ENCODE results near the gene NOM1. TPM values are rescaled to one million over a fixed set of nuclear protein-coding genes. Genes with fewer than 3 reads are reported as not detected.

The NOM1 gene
- total and polyA plus RNA-seq, 2 experiments from 2014 or later: 17.7 to 36.5 TPM

DNA sequence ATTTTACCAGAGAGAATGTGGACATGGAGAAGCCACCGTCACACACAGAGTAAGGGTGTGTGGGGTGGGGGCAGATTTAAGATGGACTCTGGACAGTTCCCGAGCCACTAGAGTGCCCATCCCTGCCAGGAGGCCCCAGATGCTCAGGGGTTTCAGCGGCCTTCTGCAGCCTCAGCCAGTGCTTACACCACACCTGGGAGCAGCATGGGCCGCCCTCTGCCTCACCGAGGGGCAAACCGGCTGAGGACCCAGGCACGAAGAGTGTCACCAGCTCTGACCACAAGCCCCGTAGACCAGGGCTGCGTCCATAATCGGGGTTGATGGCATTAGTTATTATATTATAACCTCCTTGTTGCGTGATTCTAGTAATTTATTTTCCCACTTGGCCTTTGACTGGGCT is 67.6 kb downstream of the NOM1 start (continued):
- TF ChIP-seq EZH2 (IDR thresholded peaks at IDR 0.05; ENCODE audit: low read depth, unreplicated experiment) (peak; percentile 5), NANOG (IDR thresholded peaks at IDR 0.05; ENCODE audit: borderline replicate concordance) (no peak), ZNF331 (CRISPR knock-in tag; IDR thresholded peaks at IDR 0.05; ENCODE audit: low read depth) (no peak)

- Histone ChIP-seq H3F3A (replicated peaks; ENCODE audit: low read depth) (peaks cover 40% of the 10 kb centered on the region), H2AFZ (no peak overlapping the region; the same call in 1 of the 2 replicates), H3K4me1 (ENCODE audit: insufficient read depth) (peaks cover 79% of the 10 kb centered on the region), H3K36me3 (ENCODE audit: insufficient read depth) (no peaks in the 10 kb centered on the region), H3K27me3 (ENCODE audit: insufficient read depth) (peaks cover 100% of the 10 kb centered on the region), H3K27ac (ENCODE audit: low read depth) (no peak overlapping the region), H3K4me2 (peak overlapping the region; percentile 70), H4K20me1 (replicated peaks; ENCODE audit: insufficient read depth) (peaks cover 21% of the 10 kb centered on the region), H3K79me2 (replicated peaks; ENCODE audit: insufficient read depth) (no peaks in the 10 kb centered on the region), H3K4me3 (peak overlapping the region; percentile 49), H3K9me2 (ENCODE audit: insufficient read depth) (no peaks in the 10 kb centered on the region)
- peaks cover 60% of the 10 kb centered on the region for H3K4me1 Mint-ChIP-seq
- H3K36me3 Mint-ChIP-seq (ENCODE audit: low read depth): no peaks in the 10 kb centered on the region
- no peak overlapping the region for H3K27ac Mint-ChIP-seq
- H3K27me3 Mint-ChIP-seq (ENCODE audit: insufficient read depth, low read depth, poor library complexity): peaks cover 98% of the 10 kb centered on the region
- peak; percentile 42 for DNase-seq (ENCODE audit: low spot score)
- peak; percentile 71 for TF ChIP-seq EZH2 (IDR thresholded peaks at IDR 0.05; ENCODE audit: low read depth, unreplicated experiment)
- TF ChIP-seq JUNB (IDR thresholded peaks at IDR 0.05; ENCODE audit: unreplicated experiment): no peak
- H3K9me3 Mint-ChIP-seq: peaks cover 5% of the 10 kb centered on the region; the same call in 1 of the 3 replicates
- H3K4me3 Mint-ChIP-seq: peak overlapping the region; percentile 17; the same call in 1 of the 3 replicates
- peak; percentile 1; the same call in 1 of the 3 replicates for ATAC-seq
These were observed 68.3 kb downstream of the NOM1 start for GRCh38 chr7:157017603-157018327.

DNA sequence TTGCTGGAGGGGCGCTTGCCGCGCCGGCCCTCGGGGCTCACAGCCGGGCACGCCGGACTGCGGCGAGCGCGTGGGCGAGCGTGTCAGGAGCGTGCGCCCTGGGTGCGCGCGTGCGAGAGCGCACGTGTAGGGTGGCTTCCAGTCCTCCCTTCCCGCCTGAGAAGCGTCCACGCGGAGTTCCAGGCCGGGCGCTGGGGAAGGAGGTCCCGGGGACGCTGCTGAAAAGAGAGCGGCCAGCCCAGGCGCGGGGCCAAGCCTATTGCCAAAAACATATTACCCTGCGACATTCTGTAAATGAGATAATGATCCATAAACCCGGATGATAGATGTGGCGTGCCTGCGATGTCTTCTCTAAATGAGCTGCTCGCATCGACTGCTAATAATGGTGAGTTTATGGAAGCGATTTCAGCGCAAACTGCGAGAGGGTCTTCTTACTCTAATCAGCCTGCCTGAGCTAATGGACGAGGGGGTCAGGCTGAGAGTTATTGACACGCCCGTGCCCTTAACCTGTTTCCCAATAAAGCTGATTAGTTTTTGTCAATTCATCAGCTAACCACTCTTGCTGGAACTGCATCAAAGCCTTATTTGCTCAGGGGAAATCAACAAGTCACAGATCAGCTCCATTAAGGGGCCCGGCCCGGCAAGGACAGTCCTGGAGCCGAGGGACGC is 69.0 kb downstream of the NOM1 start:
- peaks cover 98% of the 10 kb centered on the region for H3K27me3 Mint-ChIP-seq (ENCODE audit: insufficient read depth, low read depth, poor library complexity)
- Histone ChIP-seq H3K4me2 (peak overlapping the region; percentile 70), H2AFZ (no peak overlapping the region), H3K4me3 (peak overlapping the region; percentile 49), H3K4me1 (ENCODE audit: insufficient read depth) (peaks cover 79% of the 10 kb centered on the region), H3K36me3 (ENCODE audit: insufficient read depth) (no peaks in the 10 kb centered on the region), H3K79me2 (replicated peaks; ENCODE audit: insufficient read depth) (no peaks in the 10 kb centered on the region), H4K20me1 (replicated peaks; ENCODE audit: insufficient read depth) (peaks cover 27% of the 10 kb centered on the region), H3K27me3 (ENCODE audit: insufficient read depth) (peaks cover 100% of the 10 kb centered on the region), H3F3A (replicated peaks; ENCODE audit: low read depth) (peaks cover 44% of the 10 kb centered on the region), H3K27ac (ENCODE audit: low read depth) (no peak overlapping the region), H3K9me2 (ENCODE audit: insufficient read depth) (no peaks in the 10 kb centered on the region)
- DNase-seq (ENCODE audit: low spot score): no peak
- ATAC-seq: no peak
- H3K4me1 Mint-ChIP-seq: peaks cover 58% of the 10 kb centered on the region
- H3K36me3 Mint-ChIP-seq (ENCODE audit: low read depth): no peaks in the 10 kb centered on the region
- H3K27ac Mint-ChIP-seq: no peak overlapping the region
- H3K9me3 Mint-ChIP-seq: peaks cover 5% of the 10 kb centered on the region; the same call in 1 of the 3 replicates
- TF ChIP-seq ZNF331 (CRISPR knock-in tag; IDR thresholded peaks at IDR 0.05; ENCODE audit: low read depth): no peak
- TF ChIP-seq EZH2phosphoT487 (IDR thresholded peaks at IDR 0.05; ENCODE audit: unreplicated experiment): peak; percentile 87
- no peak for TF ChIP-seq NANOG (IDR thresholded peaks at IDR 0.05; ENCODE audit: borderline replicate concordance)
- peak; percentile 99 for TF ChIP-seq EZH2 (IDR thresholded peaks at IDR 0.05; ENCODE audit: low read depth, unreplicated experiment)
- TF ChIP-seq ZNF462 (CRISPR knock-in tag; IDR thresholded peaks at IDR 0.05): no peak
- H3K4me3 Mint-ChIP-seq: peak overlapping the region; percentile 71

Data from GM23338 (cell line).